Esophagus squamous epithelium (tissue), 4 donors: ENCODE data around the gene DIPK1C.

ENCODE experiments used
- POLR2A ChIP-seq, 4 donors: fragments of 450-650 bp; IDR thresholded peaks; one replicate each; pipeline ENCODE4 v1.6.1; 2017; ENCODE audit warnings: antibody characterized with exemption in 4 of 4, mild to moderate bottlenecking in 4 of 4, moderate library complexity in 3 of 4
- TF ChIP-seq, protein P1 (sequence below), 6 experiments: fragments of 450-650 bp in 4 of 6; fragments of 200-600 bp in 2 of 6; sonication (generic) in 2 of 6; IDR thresholded peaks; one replicate each; pipeline ENCODE4 v1.5.1; 2016 to 2019; ENCODE audit warnings: antibody characterized with exemption in 6 of 6, mild to moderate bottlenecking in 4 of 6, moderate library complexity in 4 of 6

DNA sequence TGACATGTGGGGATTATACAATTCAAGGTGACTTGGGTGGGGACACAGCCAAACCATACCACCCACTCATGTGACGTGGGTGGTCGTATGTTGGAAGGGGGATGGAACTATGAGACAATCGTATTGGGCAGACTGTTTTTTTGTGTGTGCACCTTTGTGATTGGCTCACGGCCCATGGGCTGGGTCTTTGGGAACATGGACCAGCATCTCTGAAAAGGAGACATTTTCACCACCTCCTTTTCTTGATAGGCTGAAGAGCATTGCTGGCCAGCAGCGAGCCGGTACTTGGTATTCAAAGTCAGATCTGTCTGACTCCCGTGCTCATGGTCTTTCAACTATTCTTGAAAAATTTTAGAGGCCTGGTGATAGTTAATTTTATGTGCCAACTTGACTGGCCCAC is 62.1 kb downstream of the DIPK1C start:
- TF ChIP-seq, protein P1, sequence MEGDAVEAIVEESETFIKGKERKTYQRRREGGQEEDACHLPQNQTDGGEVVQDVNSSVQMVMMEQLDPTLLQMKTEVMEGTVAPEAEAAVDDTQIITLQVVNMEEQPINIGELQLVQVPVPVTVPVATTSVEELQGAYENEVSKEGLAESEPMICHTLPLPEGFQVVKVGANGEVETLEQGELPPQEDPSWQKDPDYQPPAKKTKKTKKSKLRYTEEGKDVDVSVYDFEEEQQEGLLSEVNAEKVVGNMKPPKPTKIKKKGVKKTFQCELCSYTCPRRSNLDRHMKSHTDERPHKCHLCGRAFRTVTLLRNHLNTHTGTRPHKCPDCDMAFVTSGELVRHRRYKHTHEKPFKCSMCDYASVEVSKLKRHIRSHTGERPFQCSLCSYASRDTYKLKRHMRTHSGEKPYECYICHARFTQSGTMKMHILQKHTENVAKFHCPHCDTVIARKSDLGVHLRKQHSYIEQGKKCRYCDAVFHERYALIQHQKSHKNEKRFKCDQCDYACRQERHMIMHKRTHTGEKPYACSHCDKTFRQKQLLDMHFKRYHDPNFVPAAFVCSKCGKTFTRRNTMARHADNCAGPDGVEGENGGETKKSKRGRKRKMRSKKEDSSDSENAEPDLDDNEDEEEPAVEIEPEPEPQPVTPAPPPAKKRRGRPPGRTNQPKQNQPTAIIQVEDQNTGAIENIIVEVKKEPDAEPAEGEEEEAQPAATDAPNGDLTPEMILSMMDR (IDR thresholded peaks at IDR 0.05), result no peak
- no peak for TF ChIP-seq POLR2A (IDR thresholded peaks at IDR 0.05)
